HepG2 (cell line): ENCODE measurements around the gene GDF15. TPM values are rescaled to one million over a fixed set of nuclear protein-coding genes. Genes with fewer than 3 reads are reported as not detected.

ENCODE experiments used
- ATF7-NPFF ChIP-seq: sonication (generic); formaldehyde crosslinking; IDR thresholded peaks from 2 replicates; pipeline ENCODE4 v1.8.1; 2023; ENCODE audit warnings: mild to moderate bottlenecking, low read depth, missing genetic modification reagents, moderate library complexity
- CEBPB ChIP-seq: IDR thresholded peaks from 2 replicates; pipeline ENCODE4 v1.6.1; 2011; ENCODE audit warnings: low read depth, low read length, improper control_type of control experiment, borderline replicate concordance
- EP300 ChIP-seq, 3 experiments: sonication (generic) in 1 of 3; formaldehyde crosslinking in 1 of 3; IDR thresholded peaks; 2 replicates each; pipeline versions ENCODE4 v1.5.1 to v1.6.1; 2011 to 2020; ENCODE audit warnings: low read depth in 2 of 3, low read length in 2 of 3, borderline replicate concordance in 1 of 3, improper control_type of control experiment in 1 of 3, mild to moderate bottlenecking in 1 of 3, missing genetic modification reagents in 1 of 3, moderate library complexity in 1 of 3
- HINFP ChIP-seq: sonication (generic); formaldehyde crosslinking; IDR thresholded peaks from 2 replicates; pipeline ENCODE4 v1.4.0; 2020; ENCODE audit warnings: low read depth, mild to moderate bottlenecking, missing genetic modification reagents
- KDM6A ChIP-seq: IDR thresholded peaks from 2 replicates; pipeline ENCODE4 v1.6.1; 2016; ENCODE audit warnings: low read depth
- MXI1 ChIP-seq: IDR thresholded peaks from 3 replicates; pipeline ENCODE4 v1.6.1; 2012; ENCODE audit warnings: low read depth, low read length, inconsistent platforms, borderline replicate concordance
- REST ChIP-seq, 2 experiments: IDR thresholded peaks; 2 replicates each; pipeline ENCODE4 v1.6.1; 2011 to 2012; ENCODE audit warnings: low read length in 2 of 2, borderline replicate concordance in 1 of 2, low read depth in 1 of 2, mild to moderate bottlenecking in 1 of 2, moderate library complexity in 1 of 2
- TGIF2 ChIP-seq: IDR thresholded peaks from 2 replicates; pipeline ENCODE4 v1.6.1; 2016; ENCODE audit warnings: control low read depth, missing compliant biosample characterization
- ZNF138 ChIP-seq: sonication (generic); formaldehyde crosslinking; IDR thresholded peaks from 2 replicates; pipeline ENCODE4 v1.5.0; 2020; ENCODE audit warnings: mild to moderate bottlenecking, low read depth, missing genetic modification reagents
- ZNF501 ChIP-seq: sonication (generic); formaldehyde crosslinking; IDR thresholded peaks from 2 replicates; pipeline ENCODE4 v1.5.1; 2020; ENCODE audit warnings: mild to moderate bottlenecking, moderate library complexity, missing genetic modification reagents
- ZNF737 ChIP-seq: sonication (generic); formaldehyde crosslinking; IDR thresholded peaks from 2 replicates; pipeline ENCODE4 v1.5.0; 2020; ENCODE audit warnings: missing genetic modification reagents, mild to moderate bottlenecking, borderline replicate concordance
- ZNF891 ChIP-seq: sonication (generic); formaldehyde crosslinking; IDR thresholded peaks from 2 replicates; pipeline ENCODE4 v1.5.0; 2020; ENCODE audit warnings: mild to moderate bottlenecking, missing genetic modification reagents
- polyA plus RNA-seq, 8 experiments: library from polyadenylated mRNA; depleted of rRNA in 3 of 8; stranded (reverse) in 7 of 8; unstranded in 1 of 8; fragments of >200 nt; fragmentation: Illumina TruSeq in 4 of 8; extraction: Trizol in 4 of 8; gene quantifications; 2 replicates each; pipeline versions ENCODE4 v1.2.1 to v1.2.3, GENCODE V29; 2011 to 2016; ENCODE audit warnings: low read depth in 4 of 8, missing spikeins in 1 of 8, mixed read lengths in 1 of 8; ENCODE audit not compliant: insufficient read depth in 1 of 8
- total RNA-seq, 5 experiments: library from RNA; depleted of rRNA; stranded (reverse); fragments of >200 nt; fragmentation: Illumina TruSeq; extraction: Trizol; gene quantifications; 2 replicates each; pipeline ENCODE4 v1.2.3, GENCODE V29; 2016; ENCODE audit warnings: low read depth in 1 of 5
- TF ChIP-seq, protein P1 (sequence below): sonication (generic); formaldehyde crosslinking; IDR thresholded peaks from 2 replicates; pipeline ENCODE4 v1.5.0; 2020; ENCODE audit warnings: missing genetic modification reagents
- TF ChIP-seq, protein P2 (sequence below): sonication (generic); formaldehyde crosslinking; IDR thresholded peaks from 2 replicates; pipeline ENCODE4 v1.5.1; 2020; ENCODE audit warnings: mild to moderate bottlenecking, missing genetic modification reagents

Gene GDF15
- total and polyA plus RNA-seq, 2 of the 13 experiments (the other 11 are each of a cell fraction or from before 2014, with no cell fraction given) = 146 to 422 TPM

GRCh38 chr19:18416778-18417249 is 30.9 kb downstream of the GDF15 start (continued):
- no peak for TF ChIP-seq ZNF138 (CRISPR knock-in tag)
- no peak for TF ChIP-seq CEBPB
- no peak; the same call in 1 of the 2 replicates for TF ChIP-seq ZNF891 (CRISPR knock-in tag)
- no peak for TF ChIP-seq HINFP (CRISPR knock-in tag)
- TF ChIP-seq, protein P1, sequence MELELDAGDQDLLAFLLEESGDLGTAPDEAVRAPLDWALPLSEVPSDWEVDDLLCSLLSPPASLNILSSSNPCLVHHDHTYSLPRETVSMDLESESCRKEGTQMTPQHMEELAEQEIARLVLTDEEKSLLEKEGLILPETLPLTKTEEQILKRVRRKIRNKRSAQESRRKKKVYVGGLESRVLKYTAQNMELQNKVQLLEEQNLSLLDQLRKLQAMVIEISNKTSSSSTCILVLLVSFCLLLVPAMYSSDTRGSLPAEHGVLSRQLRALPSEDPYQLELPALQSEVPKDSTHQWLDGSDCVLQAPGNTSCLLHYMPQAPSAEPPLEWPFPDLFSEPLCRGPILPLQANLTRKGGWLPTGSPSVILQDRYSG = no peak
- TF ChIP-seq KDM6A (CRISPR knock-in tag) = no peak
- peak; percentile 66; the same call in 1 of the 2 replicates for TF ChIP-seq TGIF2
- TF ChIP-seq EP300 (IDR thresholded peaks at IDR 0.05; ENCODE audit: low read depth in 2 of 2, low read length in 2 of 2) = no peak
- TF ChIP-seq EP300 (CRISPR knock-in tag; IDR thresholded peaks at IDR 0.05; ENCODE audit: borderline replicate concordance) = no peak
- TF ChIP-seq ZNF501 (CRISPR knock-in tag) = no peak
- peak; percentile 76; the same call in 2 of the 3 replicates for TF ChIP-seq MXI1
- TF ChIP-seq ZNF737 (CRISPR knock-in tag) = no peak
- TF ChIP-seq, protein P2, sequence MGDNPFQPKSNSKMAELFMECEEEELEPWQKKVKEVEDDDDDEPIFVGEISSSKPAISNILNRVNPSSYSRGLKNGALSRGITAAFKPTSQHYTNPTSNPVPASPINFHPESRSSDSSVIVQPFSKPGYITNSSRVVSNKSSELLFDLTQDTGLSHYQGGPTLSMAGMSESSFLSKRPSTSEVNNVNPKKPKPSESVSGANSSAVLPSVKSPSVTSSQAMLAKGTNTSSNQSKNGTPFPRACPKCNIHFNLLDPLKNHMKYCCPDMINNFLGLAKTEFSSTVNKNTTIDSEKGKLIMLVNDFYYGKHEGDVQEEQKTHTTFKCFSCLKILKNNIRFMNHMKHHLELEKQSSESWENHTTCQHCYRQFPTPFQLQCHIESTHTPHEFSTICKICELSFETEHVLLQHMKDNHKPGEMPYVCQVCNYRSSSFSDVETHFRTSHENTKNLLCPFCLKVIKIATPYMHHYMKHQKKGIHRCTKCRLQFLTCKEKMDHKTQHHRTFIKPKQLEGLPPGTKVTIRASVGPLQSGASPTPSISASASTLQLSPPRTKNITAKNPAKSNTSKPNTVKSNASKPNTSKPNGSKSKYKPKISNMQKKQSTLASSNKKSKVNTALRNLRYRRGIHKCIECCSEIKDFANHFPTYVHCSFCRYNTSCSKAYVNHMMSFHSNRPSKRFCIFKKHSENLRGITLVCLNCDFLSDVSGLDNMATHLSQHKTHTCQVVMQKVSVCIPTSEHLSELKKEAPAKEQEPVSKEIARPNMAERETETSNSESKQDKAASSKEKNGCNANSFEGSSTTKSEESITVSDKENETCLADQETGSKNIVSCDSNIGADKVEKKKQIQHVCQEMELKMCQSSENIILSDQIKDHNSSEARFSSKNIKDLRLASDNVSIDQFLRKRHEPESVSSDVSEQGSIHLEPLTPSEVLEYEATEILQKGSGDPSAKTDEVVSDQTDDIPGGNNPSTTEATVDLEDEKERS (CRISPR knock-in tag) = no peak
- TF ChIP-seq ATF7-NPFF (CRISPR knock-in tag) = no peak
- TF ChIP-seq REST (IDR thresholded peaks at IDR 0.05; ENCODE audit: borderline replicate concordance in 1 of 2, low read depth in 1 of 2, low read length in 2 of 2) = no peak
